NCI-H1694 treated with DMSO at 0.1 percent for 48 hours (cell line): ENCODE results near the gene THSD7B.
A peak's percentile ranks its signal among the peaks of the same experiment; 100 is the strongest.

Experiments used
- DNase-seq: peaks from one replicate; lab custom pipeline; 2025; lab: John Stamatoyannopoulos, UW

Gene THSD7B

GRCh38 chr2:136801661-136802060 lies 36.3 kb downstream of the THSD7B start:
- no peak for DNase-seq

GRCh38 chr2:136809998-136810397 lies 44.7 kb downstream of the THSD7B start:
- DNase-seq: no peak

GRCh38 chr2:136818839-136819238 lies 53.5 kb downstream of the THSD7B start:
- DNase-seq: no peak

- no peak for DNase-seq
These were observed 57.9 kb downstream of the THSD7B start for GRCh38 chr2:136823291-136823690.

GRCh38 chr2:136828162-136828561 lies 62.8 kb downstream of the THSD7B start:
- no peak for DNase-seq

- DNase-seq: no peak
These were observed 63.4 kb downstream of the THSD7B start for GRCh38 chr2:136828774-136829173.

DNA sequence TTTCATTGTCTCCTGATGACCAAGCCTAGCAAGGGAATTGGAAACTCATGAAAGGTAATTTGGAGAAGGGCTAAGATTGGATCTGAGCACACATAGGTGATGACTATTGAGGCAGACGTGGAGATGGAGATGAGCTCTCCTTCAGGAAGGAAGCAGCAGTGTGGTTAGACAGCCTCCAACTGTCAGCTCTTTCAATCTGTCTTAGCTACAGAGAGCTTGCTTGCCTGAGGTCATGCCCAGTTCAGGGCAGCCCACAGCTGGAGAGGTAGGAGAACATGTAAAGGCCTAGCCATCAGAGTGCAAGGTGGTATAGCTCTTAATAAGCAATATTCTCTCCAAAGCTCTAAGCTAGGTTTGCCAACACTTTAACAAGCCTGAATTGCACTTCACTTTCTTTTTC lies 79.2 kb downstream of the THSD7B start:
- no peak for DNase-seq

- DNase-seq: peak; percentile 79
These were observed 93.3 kb downstream of the THSD7B start for GRCh38 chr2:136858656-136859055.

DNA sequence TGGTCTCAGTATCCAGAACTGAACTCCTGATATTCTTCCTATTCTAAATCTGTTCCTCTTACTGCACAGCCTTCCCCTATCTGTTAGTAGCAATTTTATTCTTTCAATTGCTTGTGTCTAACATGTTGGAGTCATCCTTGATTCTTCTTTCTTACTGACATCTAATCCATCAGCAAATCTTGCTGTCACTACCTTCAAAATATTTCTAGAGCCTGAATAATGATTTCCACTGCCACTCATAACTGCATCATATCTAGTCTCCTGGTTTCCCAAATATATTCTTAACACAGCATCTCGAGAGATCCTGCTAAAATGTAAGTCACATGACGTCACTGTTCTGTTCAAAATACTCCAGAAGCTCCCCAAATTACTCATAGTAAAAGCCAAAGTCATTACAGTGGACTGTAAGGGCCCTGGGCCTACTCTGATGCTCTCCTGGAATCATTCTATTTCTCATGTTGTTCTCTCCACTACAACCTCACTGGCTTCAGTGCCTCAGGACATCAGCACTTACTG lies 95.2 kb downstream of the THSD7B start:
- DNase-seq: no peak

GRCh38 chr2:136863468-136863867 lies 98.1 kb downstream of the THSD7B start:
- no peak for DNase-seq

DNA sequence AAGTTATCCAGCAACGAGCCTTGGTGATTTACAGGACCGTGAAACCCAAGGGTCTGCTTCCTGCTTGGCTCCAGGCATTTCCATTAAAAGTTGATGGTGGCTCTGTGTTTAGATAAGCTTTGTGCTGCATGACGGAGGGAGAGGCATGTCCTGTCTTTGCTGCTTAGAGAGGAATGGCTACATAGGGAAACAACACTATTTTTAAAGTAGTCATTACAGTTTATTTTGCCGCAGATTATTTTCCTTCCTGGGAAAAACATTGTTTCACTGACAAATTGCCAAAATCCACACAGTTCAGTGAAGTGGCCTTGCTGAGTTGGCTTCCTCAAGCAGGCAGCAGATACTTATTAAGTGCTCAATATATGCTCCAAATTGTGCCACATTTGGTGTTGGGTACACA lies 98.5 kb downstream of the THSD7B start:
- no peak for DNase-seq

DNA sequence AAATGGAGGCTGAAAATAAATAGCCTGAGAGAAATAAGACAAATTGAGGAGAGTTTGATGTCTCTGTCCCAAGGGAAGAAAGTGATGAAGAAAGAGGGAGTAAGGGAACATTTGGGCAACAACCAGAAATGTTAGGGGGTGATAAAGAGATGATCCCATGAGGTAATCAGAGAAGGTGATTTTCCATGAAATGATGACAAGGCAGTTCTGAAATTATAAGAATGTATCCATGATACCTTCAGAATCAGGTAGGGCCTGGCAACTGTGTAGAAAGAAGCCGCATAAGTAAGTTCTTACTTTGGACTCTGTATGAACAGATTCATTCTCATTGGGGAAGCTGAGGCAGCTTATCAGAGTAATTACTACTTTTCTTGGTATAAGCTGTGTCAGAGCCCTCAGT lies 106.1 kb downstream of the THSD7B start:
- DNase-seq: no peak

GRCh38 chr2:136874258-136874657 lies 108.9 kb downstream of the THSD7B start:
- peak; percentile 38 for DNase-seq

- DNase-seq: no peak
These were observed 125.8 kb downstream of the THSD7B start for GRCh38 chr2:136891100-136891499.

GRCh38 chr2:136894007-136894634 lies 128.8 kb downstream of the THSD7B start:
- no peak for DNase-seq

DNA sequence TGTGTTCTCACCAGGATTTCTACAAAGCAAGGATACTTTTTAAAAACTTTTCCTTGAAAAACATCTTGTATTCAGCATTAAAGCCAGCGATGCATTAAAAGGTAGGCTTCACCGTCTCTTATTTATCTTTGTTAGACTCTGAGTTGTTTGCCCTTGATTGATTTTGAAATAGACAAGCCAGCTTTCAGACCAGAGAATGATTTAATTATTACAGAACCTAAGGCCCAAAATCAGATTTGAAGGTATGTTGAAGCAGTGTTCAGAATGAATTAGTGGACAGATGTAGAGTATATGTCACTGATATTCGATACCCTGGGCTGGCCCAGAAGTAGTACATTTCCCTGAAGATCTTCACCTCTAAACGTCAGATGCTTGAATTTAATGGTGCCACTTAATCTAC lies 136.4 kb downstream of the THSD7B start:
- DNase-seq: no peak

DNA sequence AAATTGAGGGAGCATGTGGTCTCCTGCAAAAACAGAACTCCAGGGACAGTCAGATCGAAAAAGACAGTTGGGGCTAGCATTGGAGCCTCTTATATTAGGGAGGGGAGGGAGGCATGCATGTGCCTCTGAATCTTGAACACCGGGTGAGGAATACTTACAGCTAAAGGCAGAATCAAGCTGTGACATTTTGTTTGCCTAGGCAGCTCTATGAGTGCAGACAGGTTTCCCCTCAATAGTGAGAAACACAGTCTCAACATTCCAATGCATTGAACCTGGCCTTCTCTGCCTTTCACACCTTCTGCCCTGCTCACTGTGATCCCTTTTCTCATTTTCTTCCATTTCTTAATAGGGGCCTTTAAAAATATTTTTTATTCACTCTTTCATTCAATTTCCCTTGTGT lies 140.4 kb downstream of the THSD7B start:
- DNase-seq: no peak

GRCh38 chr2:136909777-136910176 lies 144.4 kb downstream of the THSD7B start:
- no peak for DNase-seq

- no peak for DNase-seq
These were observed 150.8 kb downstream of the THSD7B start for GRCh38 chr2:136916131-136916530.

DNA sequence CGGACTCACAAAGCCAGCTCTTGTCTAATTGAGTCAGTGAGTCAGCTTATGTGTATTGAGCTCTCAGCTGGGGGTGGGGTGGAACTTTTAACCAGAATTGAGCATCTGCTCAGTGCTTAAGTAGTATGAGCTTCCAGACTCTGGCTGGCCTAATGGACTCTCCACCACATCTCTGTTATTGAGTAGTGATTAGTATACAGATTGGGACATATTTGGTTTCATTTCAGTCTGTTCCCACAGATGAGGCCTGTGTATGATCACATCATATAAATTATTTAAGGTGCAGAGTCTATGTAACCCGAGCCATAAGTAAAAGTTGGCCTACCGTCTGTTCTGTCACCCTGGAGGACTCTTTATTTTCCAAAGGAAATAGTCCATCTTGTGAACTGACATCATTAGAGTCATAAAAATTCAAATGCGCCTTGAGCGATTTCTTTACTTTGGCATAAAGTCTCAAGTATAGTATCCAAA lies 152.1 kb downstream of the THSD7B start:
- DNase-seq: peak; percentile 12

DNA sequence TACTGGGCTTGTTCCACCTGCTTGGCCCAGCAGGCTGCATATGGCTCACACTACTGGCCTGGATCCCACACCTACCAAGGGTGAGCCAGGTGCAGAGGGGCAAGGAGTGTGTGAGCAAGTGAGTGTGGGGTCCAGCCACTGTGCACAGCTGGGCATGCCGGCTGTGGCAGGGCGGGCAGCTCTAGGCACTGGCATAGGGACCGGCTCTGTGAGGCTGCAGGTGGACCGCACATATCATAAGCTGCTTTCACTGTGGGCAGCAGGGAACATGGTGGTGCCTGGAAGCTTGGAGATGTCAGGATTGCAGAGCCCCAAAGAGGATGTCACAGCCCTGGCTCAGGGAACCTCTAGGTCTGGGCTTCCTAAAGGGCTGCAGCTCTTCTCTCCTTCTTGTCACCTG lies 154.3 kb downstream of the THSD7B start:
- no peak for DNase-seq

DNA sequence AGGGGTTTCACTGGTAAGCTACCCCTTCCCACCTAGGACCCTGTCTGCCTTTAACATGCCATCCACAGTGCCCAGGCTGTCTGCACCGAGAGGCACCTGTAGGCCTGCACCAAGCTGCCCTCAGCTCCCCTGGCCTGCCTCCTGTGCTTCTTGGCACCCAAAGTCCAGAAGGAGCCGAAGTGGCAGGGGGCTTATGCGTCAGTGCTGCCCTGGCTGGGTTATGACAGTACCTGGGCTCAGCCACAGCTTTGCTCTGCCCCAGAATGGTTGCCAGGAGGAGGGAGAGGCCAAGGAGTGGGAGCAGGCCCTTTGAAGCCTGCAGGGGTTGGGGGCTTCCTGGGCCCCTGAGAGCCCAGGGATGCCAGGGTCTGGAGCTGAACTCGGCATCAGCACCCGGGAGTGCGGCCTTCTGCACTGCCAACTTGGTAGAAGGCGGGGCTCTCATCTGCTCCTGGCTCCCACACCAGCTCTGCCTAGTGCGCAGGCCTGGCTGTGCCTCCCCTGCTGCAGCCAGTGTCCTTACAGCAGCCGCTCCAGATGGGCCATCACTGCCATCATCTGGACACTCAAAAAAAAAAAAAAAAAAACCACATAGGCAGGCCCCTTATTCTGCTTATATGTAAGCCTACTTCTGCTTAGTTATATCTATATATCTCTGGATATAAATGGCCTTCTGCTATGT lies 155.4 kb downstream of the THSD7B start:
- no peak for DNase-seq

GRCh38 chr2:136927156-136927555 lies 161.8 kb downstream of the THSD7B start:
- no peak for DNase-seq

GRCh38 chr2:136929531-136929930 lies 164.2 kb downstream of the THSD7B start:
- DNase-seq: no peak
